Right lobe of liver (tissue), 6 donors: ENCODE results near the gene RNF40. TPM values are rescaled to one million over a fixed set of nuclear protein-coding genes. Genes with fewer than 3 reads are reported as not detected.
A peak's percentile ranks its signal among the peaks of the same experiment; 100 is the strongest.

ENCODE experiments used
- ATAC-seq, 4 donors: fragments of 200-7000 bp; cut with Tn5 transposase; one replicate each; pipeline ENCODE4 v1.9.1; 2020; ENCODE audit warnings: mild to moderate bottlenecking in 4 of 4, moderate library complexity in 4 of 4
- DNase-seq, 3 donors: peaks; one replicate each; pipeline ENCODE4 v3.0.0-alpha.2; 2020
- H3K27ac ChIP-seq, 3 donors: fragments of 200-600 bp; one replicate each; pipeline ENCODE4 v1.8.0; 2022
- H3K27me3 ChIP-seq, 2 donors: fragments of 200-600 bp; one replicate each; pipeline ENCODE4 v1.8.0; 2022
- H3K36me3 ChIP-seq, 4 donors: fragments of 200-600 bp; sonication (generic) in 1 of 4; one replicate each; pipeline versions ENCODE4 v1.5.1 to v1.8.0; 2017 to 2022; ENCODE audit warnings: control low read depth in 1 of 4
- H3K4me1 ChIP-seq, 4 donors: fragments of 200-600 bp; sonication (generic) in 1 of 4; one replicate each; pipeline versions ENCODE4 v1.5.1 to v1.8.0; 2017 to 2022; ENCODE audit warnings: control low read depth in 1 of 4
- H3K4me3 ChIP-seq, 3 donors: fragments of 200-600 bp; one replicate each; pipeline ENCODE4 v1.8.0; 2022
- H3K9me3 ChIP-seq, 4 donors: fragments of 200-600 bp; sonication (generic) in 1 of 4; one replicate each; pipeline versions ENCODE4 v1.5.1 to v1.8.0; 2017 to 2022; ENCODE audit warnings: control low read depth in 1 of 4
- CTCF ChIP-seq, 4 donors: fragments of 200-600 bp in 3 of 4; fragments of 450-650 bp in 1 of 4; IDR thresholded peaks; one replicate each; pipeline versions ENCODE4 v1.5.1 to v1.8.0; 2016 to 2022; ENCODE audit warnings: antibody characterized with exemption in 4 of 4, mild to moderate bottlenecking in 2 of 4
- POLR2A ChIP-seq: fragments of 450-650 bp; IDR thresholded peaks from one replicate; pipeline ENCODE4 v1.6.1; 2017; ENCODE audit warnings: antibody characterized with exemption, mild to moderate bottlenecking
- WGBS: methylation state at CpG from one replicate; pipeline ENCODE4 v1.1.6; 2018; ENCODE audit warnings: low coverage, low lambda C conversion rate; ENCODE audit not compliant: insufficient coverage; ENCODE audit errors: missing lambda C conversion rate; 5-methylcytosine and 5-hydroxymethylcytosine counted together
- intact Hi-C, 2 donors: fragments of 100-400 bp; cut with DNase I; formaldehyde crosslinking; loops; one replicate each; pipeline versions ENCODE4 v1.11.2 to v1.14.1; 2022
- total RNA-seq, 6 experiments: library from RNA; depleted of rRNA in 2 of 6; stranded (reverse); fragments of >200 nt in 2 of 6; fragmentation: NEBNext Ultra II Directional in 3 of 6; extraction: Animal tissue kit (Norgen Biotek cat#: 25700) in 3 of 6; gene quantifications; one replicate each; pipeline versions ENCODE4 v1.1.0 to v1.2.4, GENCODE V29; 2016 to 2023
- donor health status: DM: no; HTN: yes; CAD: no.
- donor health status: DM: no; HTN: no; CAD: no.
- donor health status: DM: no; HTN: no; CAD: no.
- donor health status: DM: no; HTN: yes; CAD: no.
- donor health status: DM: no; HTN: yes; CAD: no.

RNF40 gene
- total RNA-seq, 6 experiments from 2014 or later, result 34.3 to 56.8 (median 46.7) TPM

GRCh38 chr16:30721167-30721566, 41.0 kb upstream of the RNF40 start:
- DNase-seq, result no peak
- no peak overlapping the region for H3K27ac ChIP-seq
- no CpG with 5 or more reads among the region's 8 CpGs for WGBS

GRCh38 chr16:30721606-30722005, 40.5 kb upstream of the RNF40 start:
- no peaks in the 10 kb centered on the region for H3K27me3 ChIP-seq
- TF ChIP-seq CTCF (IDR thresholded peaks at IDR 0.05) (no peak), POLR2A (no peak)
- intact Hi-C loops, result no loop called here
- ATAC-seq, result no peak
- H3K36me3 ChIP-seq, result peaks cover 22 to 80% (median 59%) of the 10 kb centered on the region in 4 donors
- H3K4me1 ChIP-seq, result peaks cover 0 to 6% (median 0%) of the 10 kb centered on the region in 4 donors
- no peak overlapping the region for H3K4me3 ChIP-seq
- no peak for DNase-seq
- WGBS, result 80% methylated on average over 1 of the region's 1 CpG
- no peak overlapping the region for H3K27ac ChIP-seq
- H3K9me3 ChIP-seq, result no peaks in the 10 kb centered on the region

More at GRCh38 chr16:30721167-30721566, 41.0 kb upstream of the RNF40 start:
- H3K4me1 ChIP-seq, result peaks cover 0 to 6% (median 0%) of the 10 kb centered on the region in 4 donors
- no peak for TF ChIP-seq POLR2A
- no peak for TF ChIP-seq CTCF (IDR thresholded peaks at IDR 0.05)
- H3K36me3 ChIP-seq, result peaks cover 22 to 84% (median 61%) of the 10 kb centered on the region in 4 donors
- no peak for ATAC-seq
- H3K4me3 ChIP-seq, result no peak overlapping the region
- no peaks in the 10 kb centered on the region for H3K9me3 ChIP-seq
- intact Hi-C loops, result no loop called here
- no peaks in the 10 kb centered on the region for H3K27me3 ChIP-seq

- DNase-seq (no peak), ATAC-seq (peak in 2 of 4 donors; percentile 5 to 15)
- Histone ChIP-seq H3K27me3 (no peaks in the 10 kb centered on the region), H3K27ac (no peak overlapping the region), H3K4me3 (no peak overlapping the region), H3K4me1 (peaks cover 0 to 6% (median 0%) of the 10 kb centered on the region in 4 donors), H3K36me3 (peaks cover 22 to 71% (median 55%) of the 10 kb centered on the region in 4 donors), H3K9me3 (no peaks in the 10 kb centered on the region)
- WGBS, result 56% methylated on average over 4 of the region's 6 CpGs
- intact Hi-C loops, result no loop called here
- TF ChIP-seq POLR2A, result no peak
- peak in 1 of 4 donors; percentile 26 for TF ChIP-seq CTCF (IDR thresholded peaks at IDR 0.05)
Observed at GRCh38 chr16:30722443-30722842, 39.7 kb upstream of the RNF40 start.

GRCh38 chr16:30722916-30723315, 39.2 kb upstream of the RNF40 start:
- DNase-seq, result no peak

More at GRCh38 chr16:30722916-30723315, 39.2 kb upstream of the RNF40 start:
- H3K27ac ChIP-seq, result no peak overlapping the region
- 88% methylated on average over 5 of the region's 10 CpGs for WGBS
- no peak overlapping the region for H3K4me3 ChIP-seq
- TF ChIP-seq POLR2A (no peak), CTCF (IDR thresholded peaks at IDR 0.05) (no peak)
- peaks cover 22 to 67% (median 52%) of the 10 kb centered on the region in 4 donors for H3K36me3 ChIP-seq
- no peaks in the 10 kb centered on the region for H3K27me3 ChIP-seq
- H3K4me1 ChIP-seq, result peaks cover 0 to 10% (median 0%) of the 10 kb centered on the region in 4 donors
- intact Hi-C loops, result no loop called here
- H3K9me3 ChIP-seq, result no peaks in the 10 kb centered on the region
- ATAC-seq, result no peak
